ENCODE results near the gene SPATS2L. TPM values are rescaled to one million over a fixed set of nuclear protein-coding genes. Genes with fewer than 3 reads are reported as not detected.

Gene SPATS2L
- 88.9 and 90.2 TPM in 2 replicates for total RNA-seq

DNA sequence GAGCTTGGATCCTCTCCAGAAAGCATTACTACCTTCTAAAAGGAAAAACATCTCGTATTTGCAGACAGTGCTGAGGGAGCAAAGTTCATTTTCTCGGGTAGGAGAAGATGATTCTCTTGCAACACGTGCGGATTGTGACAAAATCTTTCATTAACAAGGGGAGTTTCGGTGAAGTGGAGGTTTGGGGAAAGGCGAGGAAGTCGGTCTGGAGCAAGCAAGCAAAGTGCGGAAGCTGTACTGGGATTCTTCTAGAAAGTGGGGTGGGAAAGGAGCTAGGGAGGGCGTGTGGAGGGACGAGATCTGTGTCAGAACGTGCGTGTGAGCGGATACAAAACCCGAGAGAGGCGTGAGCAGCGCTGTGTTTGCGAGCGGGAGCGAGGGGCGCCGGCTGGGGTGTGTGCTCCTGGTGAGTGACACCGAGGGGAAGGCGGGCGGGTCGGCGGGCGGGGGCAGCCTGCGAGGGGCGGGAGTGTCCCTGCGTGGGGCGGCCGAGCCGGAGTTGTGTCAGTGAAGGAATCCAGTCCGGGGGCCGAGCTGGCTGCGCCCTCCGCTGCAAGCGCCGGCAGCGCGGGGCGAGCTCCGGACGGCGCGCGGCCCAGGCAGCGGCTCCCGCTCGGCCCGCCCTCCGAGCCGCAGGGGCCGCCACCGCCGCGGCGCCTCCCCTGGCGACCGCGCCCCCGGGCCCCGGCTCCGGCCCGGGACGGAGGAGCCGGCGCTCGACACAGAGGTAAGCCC, at the start of gene SPATS2L:
Gene SPATS2L (plus strand): TSS at position 498 of the 735 bp plus-strand sequence. CDS start 82,552 bp downstream, outside the sequence.

DNA sequence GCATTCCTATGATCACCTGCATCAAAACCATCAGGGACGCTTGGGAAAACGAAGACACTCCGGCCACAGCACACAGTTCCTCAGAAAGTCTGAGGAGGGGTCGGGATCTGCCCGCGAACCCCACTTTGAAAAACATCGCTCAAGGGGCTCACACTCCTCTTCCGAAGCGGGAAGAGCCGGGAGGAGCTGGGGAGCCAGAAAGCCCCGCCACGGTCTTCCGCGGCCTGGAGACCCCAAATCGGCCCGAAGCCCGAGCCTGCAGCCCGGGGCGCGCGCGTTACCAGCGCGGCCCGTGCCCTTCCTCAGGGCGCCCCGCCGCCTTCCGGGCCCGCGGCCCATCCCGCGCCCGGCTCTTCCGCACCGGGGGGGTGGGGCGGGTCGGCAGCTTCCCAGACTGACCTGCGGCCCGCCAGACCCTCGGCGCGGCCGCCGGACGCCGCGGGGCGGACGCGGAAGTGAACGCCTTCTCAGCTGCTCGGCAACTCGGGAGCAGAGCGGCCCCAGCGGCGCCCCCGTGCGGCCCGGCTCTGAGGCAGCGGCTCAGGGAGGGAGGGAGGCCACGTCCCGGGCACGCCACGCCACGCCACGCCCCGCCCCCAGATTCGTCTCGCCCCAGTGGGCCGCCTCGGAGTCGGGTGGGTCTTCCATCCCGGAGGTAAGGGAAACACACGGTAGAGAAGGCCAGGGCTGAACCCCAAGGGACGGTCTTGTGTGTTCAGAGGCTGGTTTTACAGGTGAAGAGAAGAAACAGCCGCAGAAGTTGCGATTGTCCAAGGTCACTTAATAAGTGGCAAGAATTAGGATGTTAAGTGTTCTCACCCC, 203.3 kb downstream of the SPATS2L start, which contains the start of gene KCTD18:
Gene KCTD18 (minus strand): TSS at position 457 of the 822 bp plus-strand sequence. CDS start 3,052 bp downstream, outside the sequence.

DNA sequence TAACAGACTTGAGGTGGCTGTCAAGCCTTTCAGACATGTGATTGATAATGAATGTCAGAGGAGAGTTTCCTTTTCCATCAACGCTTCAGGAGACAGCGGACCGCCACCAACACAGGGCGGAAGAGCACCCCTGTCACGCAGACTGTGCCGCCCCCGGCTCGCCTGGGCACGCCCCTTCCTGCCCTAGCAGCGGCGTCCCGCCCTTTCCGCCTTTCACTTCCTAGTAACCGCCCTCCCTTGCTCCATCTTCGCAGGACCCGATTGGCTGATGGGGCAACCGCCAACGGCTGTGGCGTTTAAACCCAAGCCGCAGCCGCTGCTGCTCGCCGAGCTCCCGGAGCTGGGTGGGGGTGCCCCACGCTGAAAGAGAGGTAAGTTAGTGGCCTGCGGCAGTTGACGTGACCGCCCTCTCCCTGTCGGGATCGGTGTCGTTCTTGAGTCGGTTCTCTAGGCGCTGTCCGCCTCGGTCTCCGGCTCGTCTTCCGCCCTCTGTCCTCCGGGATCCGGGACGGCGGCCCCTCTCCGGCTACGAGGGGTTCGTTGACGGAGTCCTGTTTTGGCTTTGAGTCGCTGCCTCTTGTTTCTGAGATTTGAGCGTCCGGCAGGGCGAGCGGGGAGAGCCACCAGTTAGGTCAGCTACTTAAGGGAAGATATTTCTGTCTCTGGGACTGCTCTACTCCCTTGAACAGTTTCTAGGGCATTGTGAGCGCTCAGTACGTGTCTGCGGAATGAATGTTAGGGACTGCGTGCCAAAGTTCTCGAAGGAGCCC, 219.6 kb downstream of the SPATS2L start, which contains the start of gene SGO2:
Gene SGO2 (plus strand): TSS at position 326 of the 770 bp plus-strand sequence. CDS start 6,769 bp downstream, outside the sequence.

Small RNAs within 50 kb of the gene (small RNA-seq; reads per million reads assigned to genes)
- gene RNY4P34: not detected

Other genes starting within 250 kb of the SPATS2L start
- gene KCTD18, start 203.4 kb downstream of the SPATS2L start, total RNA-seq: 26.1 and 26.8 TPM in 2 replicates
- 1.7 and 2.3 TPM in 2 replicates for gene SGO2, start 219.5 kb downstream of the SPATS2L start, total RNA-seq

Measured in hair follicle dermal papilla cell (primary cell).